IPS-15b (cell line): ENCODE measurements around the gene PAFAH1B1.
A peak's percentile ranks its signal among the peaks of the same experiment; 100 is the strongest.
"Not testable (repeated sequence)": the region's sequence is repeated elsewhere in the genome, so short reads cannot be mapped to it uniquely, and the experiment has no call there.

ENCODE experiments used
- H3K27me3 ChIP-seq: one replicate; pipeline ENCODE4 v1.6.1; 2013; ENCODE audit warnings: low read length; ENCODE audit not compliant: control insufficient read depth, insufficient read depth
- H3K36me3 ChIP-seq: one replicate; pipeline ENCODE4 v1.6.1; 2013; ENCODE audit warnings: low read length; ENCODE audit not compliant: control insufficient read depth, insufficient read depth
- H3K4me1 ChIP-seq: one replicate; pipeline ENCODE4 v1.6.1; 2013; ENCODE audit warnings: mild to moderate bottlenecking, low read length; ENCODE audit not compliant: control insufficient read depth, insufficient read depth
- H3K4me3 ChIP-seq: one replicate; pipeline ENCODE4 v1.5.1; 2013; ENCODE audit warnings: low read depth, low read length
- H3K9ac ChIP-seq: one replicate; pipeline ENCODE4 v1.6.1; 2013; ENCODE audit warnings: low read depth, mild to moderate bottlenecking, low read length
- H3K9me3 ChIP-seq: one replicate; pipeline ENCODE4 v1.6.1; 2013; ENCODE audit warnings: mild to moderate bottlenecking, low read length; ENCODE audit not compliant: control insufficient read depth, insufficient read depth

PAFAH1B1 gene

GRCh38 chr17:2564877-2565276 lies 28.6 kb upstream of the PAFAH1B1 start:
- Histone ChIP-seq H3K4me1 (no peaks in the 10 kb centered on the region), H3K4me3 (no peak overlapping the region), H3K36me3 (no peaks in the 10 kb centered on the region), H3K9ac (no peak overlapping the region), H3K27me3 (no peaks in the 10 kb centered on the region), H3K9me3 (no peaks in the 10 kb centered on the region)

GRCh38 chr17:2566056-2566455 lies 27.4 kb upstream of the PAFAH1B1 start:
- Histone ChIP-seq H3K9ac (no peak overlapping the region), H3K36me3 (no peaks in the 10 kb centered on the region), H3K4me1 (no peaks in the 10 kb centered on the region), H3K27me3 (no peaks in the 10 kb centered on the region), H3K4me3 (no peak overlapping the region), H3K9me3 (no peaks in the 10 kb centered on the region)

GRCh38 chr17:2571523-2572303 lies 21.7 kb upstream of the PAFAH1B1 start:
- H3K4me3 ChIP-seq, result no peak overlapping the region
- H3K27me3 ChIP-seq, result no peaks in the 10 kb centered on the region
- no peaks in the 10 kb centered on the region for H3K4me1 ChIP-seq
- no peak overlapping the region for H3K9ac ChIP-seq
- no peaks in the 10 kb centered on the region for H3K9me3 ChIP-seq
- H3K36me3 ChIP-seq, result no peaks in the 10 kb centered on the region

GRCh38 chr17:2572304-2572609 lies 21.2 kb upstream of the PAFAH1B1 start:
- not testable (repeated sequence) for H3K9me3 ChIP-seq, H3K27me3 ChIP-seq, H3K4me3 ChIP-seq, H3K9ac ChIP-seq, H3K4me1 ChIP-seq, H3K36me3 ChIP-seq

- H3K4me1 ChIP-seq, result peaks cover 7% of the 10 kb centered on the region
- no peak overlapping the region for H3K9ac ChIP-seq
- no peaks in the 10 kb centered on the region for H3K9me3 ChIP-seq
- H3K4me3 ChIP-seq, result no peak overlapping the region
- H3K27me3 ChIP-seq, result no peaks in the 10 kb centered on the region
- H3K36me3 ChIP-seq, result no peaks in the 10 kb centered on the region
Measured at GRCh38 chr17:2580151-2580550, 13.3 kb upstream of the PAFAH1B1 start.

GRCh38 chr17:2580661-2581060 lies 12.8 kb upstream of the PAFAH1B1 start:
- Histone ChIP-seq H3K9me3 (no peaks in the 10 kb centered on the region), H3K4me1 (peaks cover 7% of the 10 kb centered on the region), H3K36me3 (no peaks in the 10 kb centered on the region), H3K9ac (no peak overlapping the region), H3K4me3 (no peak overlapping the region), H3K27me3 (no peaks in the 10 kb centered on the region)

- H3K27me3 ChIP-seq, result no peaks in the 10 kb centered on the region
- H3K36me3 ChIP-seq, result no peaks in the 10 kb centered on the region
- peaks cover 7% of the 10 kb centered on the region for H3K4me1 ChIP-seq
- H3K4me3 ChIP-seq, result no peak overlapping the region
- no peaks in the 10 kb centered on the region for H3K9me3 ChIP-seq
- no peak overlapping the region for H3K9ac ChIP-seq
Measured at GRCh38 chr17:2582493-2582892, 11.0 kb upstream of the PAFAH1B1 start.

- Histone ChIP-seq H3K27me3 (no peaks in the 10 kb centered on the region), H3K4me3 (no peak overlapping the region), H3K36me3 (peaks cover 2% of the 10 kb centered on the region), H3K9ac (no peak overlapping the region), H3K4me1 (peaks cover 4% of the 10 kb centered on the region), H3K9me3 (no peaks in the 10 kb centered on the region)
Measured at GRCh38 chr17:2591040-2591640, 2.3 kb upstream of the PAFAH1B1 start.

- H3K9me3 ChIP-seq, result no peaks in the 10 kb centered on the region
- peaks cover 2% of the 10 kb centered on the region for H3K36me3 ChIP-seq
- peak overlapping the region; percentile 63 for H3K4me3 ChIP-seq
- H3K27me3 ChIP-seq, result no peaks in the 10 kb centered on the region
- peaks cover 4% of the 10 kb centered on the region for H3K4me1 ChIP-seq
- peak overlapping the region; percentile 38 for H3K9ac ChIP-seq
Measured at GRCh38 chr17:2593821-2594721, 617 bp downstream of the PAFAH1B1 start.

GRCh38 chr17:2594722-2595599 lies 1.5 kb downstream of the PAFAH1B1 start:
- H3K4me3 ChIP-seq, result peak overlapping the region; percentile 63
- no peaks in the 10 kb centered on the region for H3K9me3 ChIP-seq
- H3K36me3 ChIP-seq, result peaks cover 2% of the 10 kb centered on the region
- no peaks in the 10 kb centered on the region for H3K27me3 ChIP-seq
- peaks cover 4% of the 10 kb centered on the region for H3K4me1 ChIP-seq
- H3K9ac ChIP-seq, result peak overlapping the region; percentile 38

- H3K27me3 ChIP-seq, result no peaks in the 10 kb centered on the region
- peaks cover 2% of the 10 kb centered on the region for H3K36me3 ChIP-seq
- H3K4me3 ChIP-seq, result peak overlapping the region; percentile 63
- peaks cover 4% of the 10 kb centered on the region for H3K4me1 ChIP-seq
- no peak overlapping the region for H3K9ac ChIP-seq
- H3K9me3 ChIP-seq, result no peaks in the 10 kb centered on the region
Measured at GRCh38 chr17:2595716-2596115, 2.3 kb downstream of the PAFAH1B1 start.
